Activated CD4-positive, alpha-beta memory T cell treated with anti-CD3 and anti-CD28 coated beads for 36 hours (primary cell): ENCODE results near the gene IDI1. TPM values are rescaled to one million over a fixed set of nuclear protein-coding genes. Genes with fewer than 3 reads are reported as not detected.
"Not testable (repeated sequence)": the region's sequence is repeated elsewhere in the genome, so short reads cannot be mapped to it uniquely, and the experiment has no call there.

Experiments
- CTCF ChIA-PET: fragments of 350-600 bp; sonication (Branson Sonifier 250); formaldehyde crosslinking; loops from one replicate; lab custom pipeline; 2021; ENCODE audit warnings: antibody characterized with exemption, inconsistent platforms; lab: Charles Lee
- POLR2A ChIA-PET: fragments of 350-600 bp; sonication (Branson Sonifier 250); formaldehyde crosslinking; loops from one replicate; lab custom pipeline; 2021; ENCODE audit warnings: antibody characterized with exemption; lab: Charles Lee
- DNase-seq: peaks from one replicate; pipeline ENCODE4 v3.0.0-alpha.2; 2020
- H3K27ac Mint-ChIP-seq: one replicate; pipeline ENCODE4 v1.8.0; 2021; ENCODE audit warnings: mixed read lengths
- H3K27me3 Mint-ChIP-seq: one replicate; pipeline ENCODE4 v1.8.0; 2021; ENCODE audit warnings: mixed read lengths
- H3K36me3 Mint-ChIP-seq: one replicate; pipeline ENCODE4 v1.8.0; 2021; ENCODE audit warnings: mixed read lengths
- H3K4me1 Mint-ChIP-seq: one replicate; pipeline ENCODE4 v1.8.0; 2021; ENCODE audit warnings: low read depth, mixed read lengths
- H3K4me3 Mint-ChIP-seq: one replicate; pipeline ENCODE4 v1.8.0; 2021; ENCODE audit warnings: mild to moderate bottlenecking, mixed read lengths
- H3K9me3 Mint-ChIP-seq: one replicate; pipeline ENCODE4 v1.8.0; 2021; ENCODE audit warnings: mixed read lengths
- intact Hi-C: fragments of 100-400 bp; cut with micrococcal nuclease; formaldehyde crosslinking; loops from one replicate; pipeline ENCODE4 v1.15.1; 2023
- total RNA-seq, 2 experiments: library from RNA; stranded (reverse); gene quantifications; one replicate each; pipeline ENCODE4 v1.2.3, GENCODE V29; 2021

The IDI1 gene
- total RNA-seq, 2 experiments from 2014 or later, result 83.1 to 83.8 TPM

- Mint-ChIP-seq H3K9me3 (no peaks in the 10 kb centered on the region), H3K4me3 (no peak overlapping the region), H3K27ac (no peak overlapping the region), H3K4me1 (peaks cover 19% of the 10 kb centered on the region), H3K36me3 (peaks cover 13% of the 10 kb centered on the region), H3K27me3 (no peaks in the 10 kb centered on the region)
- CTCF ChIA-PET, result interaction anchor here (0.7 kb wide), 1 partner anchor 335 kb away, joined by 4 read pairs; no protein-coding TSS in a partner anchor
- intact Hi-C loops, result no loop called here
- POLR2A ChIA-PET, result no interaction called here
- DNase-seq, result no peak
These were observed 15.3 kb downstream of the IDI1 start for GRCh38 chr10:1033601-1034000.

GRCh38 chr10:1029838-1030237 is 19.1 kb downstream of the IDI1 start:
- H3K4me1 Mint-ChIP-seq, result no peaks in the 10 kb centered on the region
- H3K9me3 Mint-ChIP-seq, result no peaks in the 10 kb centered on the region
- H3K27me3 Mint-ChIP-seq, result no peaks in the 10 kb centered on the region
- no peak overlapping the region for H3K27ac Mint-ChIP-seq
- CTCF ChIA-PET, result no interaction called here
- DNase-seq, result no peak
- POLR2A ChIA-PET, result interaction anchor here (0.8 kb wide), 1 partner anchor 37 kb away, joined by 4 read pairs; no protein-coding TSS in a partner anchor
- peaks cover 5% of the 10 kb centered on the region for H3K36me3 Mint-ChIP-seq
- H3K4me3 Mint-ChIP-seq, result no peak overlapping the region
- intact Hi-C loops, result no loop called here

GRCh38 chr10:1026578-1026977 is 22.3 kb downstream of the IDI1 start:
- Mint-ChIP-seq H3K4me1 (no peaks in the 10 kb centered on the region), H3K9me3 (no peaks in the 10 kb centered on the region), H3K27ac (no peak overlapping the region), H3K27me3 (no peaks in the 10 kb centered on the region), H3K36me3 (peaks cover under 1% of the 10 kb centered on the region), H3K4me3 (no peak overlapping the region)
- intact Hi-C loops, result no loop called here
- DNase-seq, result no peak
- ChIA-PET POLR2A (no interaction called here), CTCF (no interaction called here)

GRCh38 chr10:1025683-1026082 is 23.2 kb downstream of the IDI1 start, which contains the start of gene IDI2:
Gene IDI2, minus strand, starts transcription at chr10:1025859. Its CDS starts 1,136 bp downstream, at chr10:1024723.
- intact Hi-C loops, result no loop called here
- no peak within 1 kb of the TSS for H3K27ac Mint-ChIP-seq
- no peaks in the 10 kb centered on the region for H3K27me3 Mint-ChIP-seq
- no peaks in the 10 kb centered on the region for H3K4me1 Mint-ChIP-seq
- H3K9me3 Mint-ChIP-seq, result no peaks in the 10 kb centered on the region
- ChIA-PET POLR2A (no interaction called here), CTCF (no interaction called here)
- H3K36me3 Mint-ChIP-seq, result peaks cover 6% of the 10 kb centered on the region
- no peak within 1 kb of the TSS for H3K4me3 Mint-ChIP-seq
- DNase-seq, result no peak

- Mint-ChIP-seq H3K9me3 (no peaks in the 10 kb centered on the region), H3K27ac (no peak overlapping the region), H3K4me1 (no peaks in the 10 kb centered on the region), H3K36me3 (peaks cover 19% of the 10 kb centered on the region), H3K27me3 (no peaks in the 10 kb centered on the region), H3K4me3 (no peak overlapping the region)
- DNase-seq, result no peak
- ChIA-PET POLR2A (no interaction called here), CTCF (no interaction called here)
- intact Hi-C loops, result no loop called here
These were observed 24.8 kb downstream of the IDI1 start for GRCh38 chr10:1024103-1024502.

- no peak for DNase-seq
- Mint-ChIP-seq H3K4me1 (no peaks in the 10 kb centered on the region), H3K27me3 (no peaks in the 10 kb centered on the region), H3K9me3 (no peaks in the 10 kb centered on the region), H3K36me3 (peaks cover 29% of the 10 kb centered on the region), H3K27ac (no peak overlapping the region), H3K4me3 (no peak overlapping the region)
- intact Hi-C loops, result no loop called here
- ChIA-PET POLR2A (no interaction called here), CTCF (no interaction called here)
These were observed 26.5 kb downstream of the IDI1 start for GRCh38 chr10:1022413-1022812.

GRCh38 chr10:1020958-1021357 is 28.0 kb downstream of the IDI1 start:
- Mint-ChIP-seq H3K4me3 (no peak overlapping the region), H3K4me1 (no peaks in the 10 kb centered on the region), H3K27ac (no peak overlapping the region), H3K36me3 (peaks cover 41% of the 10 kb centered on the region), H3K9me3 (no peaks in the 10 kb centered on the region), H3K27me3 (no peaks in the 10 kb centered on the region)
- ChIA-PET POLR2A (no interaction called here), CTCF (interaction anchor here (1.3 kb wide), 1 partner anchor 9 kb away, joined by 4 read pairs; no protein-coding TSS in a partner anchor)
- no peak for DNase-seq
- intact Hi-C loops, result no loop called here

GRCh38 chr10:1020460-1020859 is 28.5 kb downstream of the IDI1 start:
- H3K36me3 Mint-ChIP-seq, result peaks cover 45% of the 10 kb centered on the region
- ChIA-PET POLR2A (no interaction called here), CTCF (interaction anchor here (1.3 kb wide), 1 partner anchor 8 kb away, joined by 4 read pairs; no protein-coding TSS in a partner anchor)

GRCh38 chr10:1019362-1019761 is 29.6 kb downstream of the IDI1 start:
- CTCF ChIA-PET, result no interaction called here
- no peak for DNase-seq
- H3K4me3 Mint-ChIP-seq, result no peak overlapping the region
- H3K27ac Mint-ChIP-seq, result no peak overlapping the region
- peaks cover 48% of the 10 kb centered on the region for H3K36me3 Mint-ChIP-seq
- H3K9me3 Mint-ChIP-seq, result no peaks in the 10 kb centered on the region
- H3K4me1 Mint-ChIP-seq, result no peaks in the 10 kb centered on the region
- H3K27me3 Mint-ChIP-seq, result no peaks in the 10 kb centered on the region
- POLR2A ChIA-PET, result interaction anchor here (0.7 kb wide), 1 partner anchor 22 kb away, joined by 4 read pairs; no protein-coding TSS in a partner anchor
- intact Hi-C loops, result no loop called here

More at GRCh38 chr10:1020460-1020859, 28.5 kb downstream of the IDI1 start:
- no peaks in the 10 kb centered on the region for H3K27me3 Mint-ChIP-seq
- H3K4me1 Mint-ChIP-seq, result no peaks in the 10 kb centered on the region
- no peak overlapping the region for H3K4me3 Mint-ChIP-seq
- DNase-seq, result no peak
- H3K27ac Mint-ChIP-seq, result no peak overlapping the region
- intact Hi-C loops, result no loop called here
- H3K9me3 Mint-ChIP-seq, result no peaks in the 10 kb centered on the region

- no peak overlapping the region for H3K27ac Mint-ChIP-seq
- H3K4me1 Mint-ChIP-seq, result peaks cover 2% of the 10 kb centered on the region
- H3K36me3 Mint-ChIP-seq, result peaks cover 73% of the 10 kb centered on the region
- POLR2A ChIA-PET, result no interaction called here
- no peaks in the 10 kb centered on the region for H3K9me3 Mint-ChIP-seq
- CTCF ChIA-PET, result no interaction called here
- H3K4me3 Mint-ChIP-seq, result no peak overlapping the region
- DNase-seq, result no peak
- no peaks in the 10 kb centered on the region for H3K27me3 Mint-ChIP-seq
- intact Hi-C loops, result no loop called here
These were observed 33.2 kb downstream of the IDI1 start for GRCh38 chr10:1015688-1016087.

- Mint-ChIP-seq H3K4me1 (peaks cover 12% of the 10 kb centered on the region), H3K27me3 (no peaks in the 10 kb centered on the region), H3K4me3 (no peak overlapping the region), H3K36me3 (peaks cover 70% of the 10 kb centered on the region), H3K27ac (no peak overlapping the region), H3K9me3 (no peaks in the 10 kb centered on the region)
- DNase-seq, result no peak
- POLR2A ChIA-PET, result no interaction called here
- intact Hi-C loops, result no loop called here
- CTCF ChIA-PET, result interaction anchor here (1.1 kb wide), 1 partner anchor 9 kb away, joined by 4 read pairs; no protein-coding TSS in a partner anchor
These were observed 37.2 kb downstream of the IDI1 start for GRCh38 chr10:1011696-1012095.

GRCh38 chr10:1010703-1011102 is 38.2 kb downstream of the IDI1 start:
- DNase-seq, result no peak
- Mint-ChIP-seq H3K27me3 (no peaks in the 10 kb centered on the region), H3K9me3 (no peaks in the 10 kb centered on the region), H3K36me3 (peaks cover 69% of the 10 kb centered on the region), H3K4me1 (peaks cover 12% of the 10 kb centered on the region), H3K4me3 (no peak overlapping the region), H3K27ac (no peak overlapping the region)
- intact Hi-C loops, result no loop called here
- ChIA-PET CTCF (no interaction called here), POLR2A (no interaction called here)

GRCh38 chr10:1009947-1010346 is 39.0 kb downstream of the IDI1 start:
- H3K4me3 Mint-ChIP-seq, CTCF ChIA-PET, H3K27me3 Mint-ChIP-seq, H3K9me3 Mint-ChIP-seq, POLR2A ChIA-PET, intact Hi-C loops, DNase-seq: not testable (repeated sequence)
- peak overlapping the region; percentile 83 for H3K27ac Mint-ChIP-seq
- H3K36me3 Mint-ChIP-seq, result peaks cover 72% of the 10 kb centered on the region
- H3K4me1 Mint-ChIP-seq, result peaks cover 12% of the 10 kb centered on the region
